ENCODE data around the gene TIMM21.

Gene TIMM21

GRCh38 chr18:74148543-74149070 lies 284 bp downstream of the TIMM21 start:
- DNase-seq, result no peak

- no peak for DNase-seq
Observed at GRCh38 chr18:74149878-74150277, 1.6 kb downstream of the TIMM21 start.

GRCh38 chr18:74152270-74152669 lies 3.9 kb downstream of the TIMM21 start:
- DNase-seq, result no peak

GRCh38 chr18:74152857-74153256 lies 4.5 kb downstream of the TIMM21 start:
- no peak for DNase-seq

GRCh38 chr18:74153377-74153776 lies 5.1 kb downstream of the TIMM21 start:
- DNase-seq, result no peak

GRCh38 chr18:74153793-74154192 lies 5.5 kb downstream of the TIMM21 start:
- DNase-seq, result no peak

GRCh38 chr18:74154716-74155115 lies 6.4 kb downstream of the TIMM21 start:
- DNase-seq, result no peak

GRCh38 chr18:74155276-74155675 lies 7.0 kb downstream of the TIMM21 start:
- DNase-seq, result no peak

- DNase-seq, result no peak
Observed at GRCh38 chr18:74163019-74163660, 14.8 kb downstream of the TIMM21 start.

GRCh38 chr18:74166386-74166785 lies 18.1 kb downstream of the TIMM21 start:
- no peak for DNase-seq

- no peak for DNase-seq
Observed at GRCh38 chr18:74171910-74172606, 23.7 kb downstream of the TIMM21 start.

GRCh38 chr18:74172697-74173433 lies 24.5 kb downstream of the TIMM21 start:
- DNase-seq, result no peak

GRCh38 chr18:74173434-74173750 lies 25.1 kb downstream of the TIMM21 start:
- DNase-seq, result no peak

- no peak for DNase-seq
Observed at GRCh38 chr18:74175658-74176057, 27.3 kb downstream of the TIMM21 start.

- no peak for DNase-seq
Observed at GRCh38 chr18:74178884-74179283, 30.6 kb downstream of the TIMM21 start.

GRCh38 chr18:74179623-74180199 lies 31.4 kb downstream of the TIMM21 start:
- no peak for DNase-seq

GRCh38 chr18:74182335-74182734 lies 34.0 kb downstream of the TIMM21 start:
- no peak for DNase-seq

GRCh38 chr18:74183130-74183529 lies 34.8 kb downstream of the TIMM21 start:
- no peak for DNase-seq

- DNase-seq, result no peak
Observed at GRCh38 chr18:74184875-74185274, 36.6 kb downstream of the TIMM21 start.

GRCh38 chr18:74185860-74186259 lies 37.5 kb downstream of the TIMM21 start:
- no peak for DNase-seq

GRCh38 chr18:74186661-74187060 lies 38.3 kb downstream of the TIMM21 start:
- DNase-seq, result no peak

GRCh38 chr18:74190086-74190485 lies 41.8 kb downstream of the TIMM21 start:
- DNase-seq, result no peak

- DNase-seq, result no peak
Observed at GRCh38 chr18:74191577-74191976, 43.3 kb downstream of the TIMM21 start.
